ENCODE measurements around the gene GARS1. TPM values are rescaled to one million over a fixed set of nuclear protein-coding genes. Genes with fewer than 3 reads are reported as not detected.

Gene GARS1, protein sequence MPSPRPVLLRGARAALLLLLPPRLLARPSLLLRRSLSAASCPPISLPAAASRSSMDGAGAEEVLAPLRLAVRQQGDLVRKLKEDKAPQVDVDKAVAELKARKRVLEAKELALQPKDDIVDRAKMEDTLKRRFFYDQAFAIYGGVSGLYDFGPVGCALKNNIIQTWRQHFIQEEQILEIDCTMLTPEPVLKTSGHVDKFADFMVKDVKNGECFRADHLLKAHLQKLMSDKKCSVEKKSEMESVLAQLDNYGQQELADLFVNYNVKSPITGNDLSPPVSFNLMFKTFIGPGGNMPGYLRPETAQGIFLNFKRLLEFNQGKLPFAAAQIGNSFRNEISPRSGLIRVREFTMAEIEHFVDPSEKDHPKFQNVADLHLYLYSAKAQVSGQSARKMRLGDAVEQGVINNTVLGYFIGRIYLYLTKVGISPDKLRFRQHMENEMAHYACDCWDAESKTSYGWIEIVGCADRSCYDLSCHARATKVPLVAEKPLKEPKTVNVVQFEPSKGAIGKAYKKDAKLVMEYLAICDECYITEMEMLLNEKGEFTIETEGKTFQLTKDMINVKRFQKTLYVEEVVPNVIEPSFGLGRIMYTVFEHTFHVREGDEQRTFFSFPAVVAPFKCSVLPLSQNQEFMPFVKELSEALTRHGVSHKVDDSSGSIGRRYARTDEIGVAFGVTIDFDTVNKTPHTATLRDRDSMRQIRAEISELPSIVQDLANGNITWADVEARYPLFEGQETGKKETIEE
- 100 to 1,000 TPM; 366 to 488 (median 410) TPM for total RNA-seq

DNA sequence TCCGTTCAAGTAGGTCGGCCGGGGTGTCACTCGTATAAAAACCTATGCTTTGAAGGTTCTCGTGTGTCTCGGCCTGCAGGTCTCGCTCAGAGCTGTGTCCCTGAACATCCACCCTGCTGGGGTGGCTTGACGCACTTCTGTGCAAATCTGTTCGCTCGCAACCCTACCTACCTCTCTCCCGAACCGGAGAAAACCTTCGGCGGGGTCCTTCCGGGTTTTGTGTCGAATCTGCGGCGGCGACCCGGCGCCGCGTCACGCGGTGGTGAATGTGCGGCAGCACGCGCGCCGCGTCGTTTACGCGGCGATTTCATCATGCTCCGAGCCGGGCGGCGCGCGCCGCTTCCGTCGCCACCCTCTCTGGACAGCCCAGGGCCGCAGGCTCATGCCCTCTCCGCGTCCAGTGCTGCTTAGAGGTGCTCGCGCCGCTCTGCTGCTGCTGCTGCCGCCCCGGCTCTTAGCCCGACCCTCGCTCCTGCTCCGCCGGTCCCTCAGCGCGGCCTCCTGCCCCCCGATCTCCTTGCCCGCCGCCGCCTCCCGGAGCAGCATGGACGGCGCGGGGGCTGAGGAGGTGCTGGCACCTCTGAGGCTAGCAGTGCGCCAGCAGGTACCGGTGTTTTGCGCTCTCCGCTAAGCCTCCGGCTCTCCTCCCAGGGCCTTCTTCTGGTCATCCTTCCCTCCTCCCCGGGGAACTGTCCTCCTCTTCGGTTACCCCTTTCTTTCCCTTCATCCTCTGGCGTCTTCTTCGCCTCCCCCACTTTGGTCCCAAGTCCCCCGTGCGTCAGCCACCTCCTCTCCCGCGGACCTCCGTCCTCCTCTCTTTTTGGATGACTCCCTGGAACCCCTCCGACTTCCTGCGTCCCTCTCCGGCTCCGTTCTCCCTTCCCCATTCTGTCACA is at the start of gene GARS1:
TSS of gene GARS1 (plus strand) at position 339 of the 896 bp plus-strand sequence. CDS start at position 383, 44 bp downstream.
- Mint-ChIP-seq H3K27me3 (ENCODE audit: low read depth) (no peaks in the 10 kb centered on the region), H3K4me3 (peak within 1 kb of the TSS; percentile 100), H3K9me3 (no peaks in the 10 kb centered on the region), H3K4me1 (ENCODE audit: low read depth) (peaks cover 60% of the 10 kb centered on the region), H3K36me3 (ENCODE audit: insufficient read depth) (peaks cover 30% of the 10 kb centered on the region)
- DNase-seq = peak; percentile 87
- ATAC-seq = peak; percentile 94 to 96

DNA sequence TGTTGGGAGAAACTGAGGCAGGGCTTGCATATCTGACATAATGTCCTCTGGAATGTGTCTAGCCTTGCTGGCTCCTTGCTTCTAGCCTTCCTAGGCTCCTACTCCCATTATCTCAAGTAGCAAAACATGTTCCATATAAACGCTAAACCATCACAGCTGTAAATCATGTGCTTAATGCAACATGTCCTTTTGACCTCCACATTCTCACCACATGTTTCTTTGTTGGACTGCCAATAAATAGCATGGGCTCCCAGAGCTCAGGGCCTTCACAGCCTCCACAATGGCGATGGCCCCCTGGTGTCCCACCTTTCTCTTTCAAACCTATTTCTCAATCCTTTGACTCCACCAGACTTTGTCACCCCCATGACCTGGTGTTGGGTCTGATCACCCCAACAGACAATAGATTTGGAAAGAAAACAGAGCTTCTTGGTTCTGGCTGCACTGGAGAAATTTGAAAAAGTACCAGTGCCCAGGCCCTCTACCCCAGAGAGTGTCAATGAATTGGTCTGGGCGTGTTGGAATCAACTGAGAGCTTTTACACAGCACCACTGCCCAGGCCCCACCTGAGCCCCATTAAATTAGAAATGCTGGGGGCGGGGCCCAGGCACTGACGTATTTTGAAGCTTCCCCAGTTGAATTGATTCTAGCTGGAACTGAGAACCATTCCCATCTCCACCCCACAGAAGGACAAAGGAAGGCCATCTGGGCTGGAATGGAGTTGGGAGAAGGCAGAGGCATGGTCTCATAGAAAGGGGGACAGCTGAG is 48.7 kb upstream of the GARS1 start:
- Mint-ChIP-seq H3K36me3 (ENCODE audit: insufficient read depth) (peaks cover 29% of the 10 kb centered on the region), H3K4me1 (ENCODE audit: low read depth) (no peaks in the 10 kb centered on the region), H3K4me3 (no peak overlapping the region), H3K9me3 (no peaks in the 10 kb centered on the region), H3K27me3 (ENCODE audit: low read depth) (no peaks in the 10 kb centered on the region)
- DNase-seq (no peak), ATAC-seq (no peak)

DNA sequence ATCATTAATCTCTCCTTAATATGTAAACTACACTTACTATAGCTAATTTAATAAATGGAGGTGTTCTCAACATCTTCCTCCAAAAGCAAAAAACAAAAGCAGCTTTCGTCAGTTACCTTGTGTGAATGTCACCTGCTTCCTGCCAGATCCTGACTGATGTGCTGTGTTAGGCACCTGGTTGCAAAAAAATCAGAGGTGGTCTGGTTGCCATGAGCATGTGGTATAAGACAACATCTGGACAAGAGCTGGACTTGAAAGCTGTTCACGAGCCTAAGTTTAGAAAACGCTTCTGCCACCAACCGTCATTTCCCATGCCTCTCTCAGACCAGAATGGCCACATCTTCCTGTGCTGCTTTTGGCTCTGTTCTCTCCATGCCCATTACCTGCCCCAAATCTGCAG is 48.1 kb upstream of the GARS1 start:
- Mint-ChIP-seq H3K36me3 (ENCODE audit: insufficient read depth) (peaks cover 29% of the 10 kb centered on the region), H3K4me3 (no peak overlapping the region), H3K27me3 (ENCODE audit: low read depth) (no peaks in the 10 kb centered on the region), H3K4me1 (ENCODE audit: low read depth) (no peaks in the 10 kb centered on the region), H3K9me3 (no peaks in the 10 kb centered on the region)
- no peak for ATAC-seq
- DNase-seq = no peak

DNA sequence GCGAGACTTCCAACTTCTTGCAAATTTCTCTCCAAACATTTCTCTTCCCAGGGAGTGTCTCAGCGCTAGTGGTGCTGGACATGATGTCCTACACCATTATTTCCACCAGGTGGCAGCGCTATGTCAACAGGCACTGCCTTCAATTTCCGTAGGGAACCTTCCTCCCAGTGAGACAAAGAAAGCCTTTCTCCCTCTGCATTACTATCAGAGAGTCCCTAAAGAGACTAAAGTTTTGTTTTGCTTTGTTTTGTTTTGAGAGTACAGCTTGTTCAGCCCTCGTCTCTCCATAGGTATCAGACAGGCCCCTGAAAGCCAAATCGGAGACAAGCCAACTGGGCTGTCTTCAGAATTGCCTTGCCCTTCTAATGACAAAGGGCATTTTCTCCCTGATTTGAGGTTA is 45.8 kb upstream of the GARS1 start:
- H3K9me3 Mint-ChIP-seq = no peaks in the 10 kb centered on the region
- peaks cover 25% of the 10 kb centered on the region for H3K36me3 Mint-ChIP-seq (ENCODE audit: insufficient read depth)
- no peaks in the 10 kb centered on the region for H3K27me3 Mint-ChIP-seq (ENCODE audit: low read depth)
- peak in 1 of 2 donors; percentile 55 for ATAC-seq
- H3K4me3 Mint-ChIP-seq = no peak overlapping the region
- peak; percentile 25 for DNase-seq
- no peaks in the 10 kb centered on the region for H3K4me1 Mint-ChIP-seq (ENCODE audit: low read depth)

DNA sequence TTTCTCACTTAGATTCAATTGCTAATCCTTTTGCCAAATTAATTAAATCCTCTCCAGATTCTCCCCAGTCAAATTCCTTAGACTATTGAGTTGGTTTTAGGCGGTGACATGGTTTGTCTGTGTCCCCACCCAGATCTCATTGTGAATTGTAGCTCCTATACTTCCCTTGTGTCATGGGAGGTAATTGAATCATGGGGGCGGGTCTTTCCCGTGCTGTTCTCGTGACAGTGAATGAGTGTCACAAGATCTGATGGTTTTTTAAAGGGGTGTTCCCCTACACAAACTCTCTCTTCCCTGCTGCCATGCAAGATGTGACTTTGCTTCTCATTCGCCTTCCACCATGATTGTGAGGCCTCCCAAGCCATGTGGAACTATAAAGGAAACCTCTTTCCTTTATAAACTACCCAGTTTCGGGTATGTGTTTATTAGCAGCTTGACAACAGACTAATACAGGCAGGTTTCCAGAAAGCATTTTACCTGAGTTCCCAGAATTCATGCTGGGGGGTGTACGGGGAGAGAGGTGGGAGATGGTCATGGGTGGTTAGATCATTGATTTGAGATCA is 44.7 kb upstream of the GARS1 start:
- H3K9me3 Mint-ChIP-seq = no peaks in the 10 kb centered on the region
- peaks cover 17% of the 10 kb centered on the region for H3K36me3 Mint-ChIP-seq (ENCODE audit: insufficient read depth)
- ATAC-seq = no peak
- DNase-seq = no peak
- no peaks in the 10 kb centered on the region for H3K4me1 Mint-ChIP-seq (ENCODE audit: low read depth)
- H3K4me3 Mint-ChIP-seq = no peak overlapping the region
- H3K27me3 Mint-ChIP-seq (ENCODE audit: low read depth) = no peaks in the 10 kb centered on the region

DNA sequence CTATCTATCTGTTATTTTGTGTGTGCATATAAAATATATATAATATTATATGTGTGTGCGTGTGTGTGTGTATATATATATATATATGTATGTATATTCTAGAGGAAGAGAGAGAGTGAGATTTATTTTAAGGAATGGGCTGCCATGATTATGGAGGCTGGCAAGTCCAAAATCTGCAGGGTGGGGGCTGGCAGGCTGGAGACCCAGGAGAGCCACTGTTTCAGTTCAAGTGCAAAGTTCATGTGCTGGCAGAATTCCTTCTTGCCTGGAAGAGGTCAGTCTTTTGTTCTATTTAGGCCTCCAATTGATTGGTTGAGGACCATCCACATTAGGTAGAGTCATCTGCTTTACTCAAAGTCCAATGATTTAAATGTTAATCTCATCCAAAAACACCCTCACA is 42.3 kb upstream of the GARS1 start:
- Mint-ChIP-seq H3K36me3 (ENCODE audit: insufficient read depth) (peaks cover 10% of the 10 kb centered on the region), H3K27me3 (ENCODE audit: low read depth) (no peaks in the 10 kb centered on the region)

DNA sequence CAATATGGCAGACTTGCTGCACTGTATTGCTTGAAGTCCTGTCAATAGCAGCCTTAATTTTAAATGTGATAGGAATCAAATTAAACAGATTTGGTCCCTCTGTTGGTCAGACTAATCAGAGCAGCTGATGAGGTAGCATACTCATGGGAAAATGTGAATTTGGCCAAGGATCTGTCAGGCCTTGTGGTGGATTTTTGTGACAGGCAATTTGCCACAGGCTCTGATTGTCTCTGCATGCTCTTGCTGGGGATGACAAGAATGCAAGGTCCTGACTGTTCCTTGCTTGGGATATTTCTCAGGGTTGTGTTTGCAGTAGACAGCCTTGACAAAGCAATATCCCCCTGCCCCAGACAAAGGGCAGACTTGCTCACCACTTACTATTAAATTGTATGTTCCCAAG is 41.5 kb upstream of the GARS1 start:
- ATAC-seq = no peak
- H3K4me1 Mint-ChIP-seq (ENCODE audit: low read depth) = no peaks in the 10 kb centered on the region
- H3K36me3 Mint-ChIP-seq (ENCODE audit: insufficient read depth) = peaks cover 10% of the 10 kb centered on the region
- no peak overlapping the region for H3K4me3 Mint-ChIP-seq
- DNase-seq = no peak
- no peaks in the 10 kb centered on the region for H3K27me3 Mint-ChIP-seq (ENCODE audit: low read depth)
- H3K9me3 Mint-ChIP-seq = no peaks in the 10 kb centered on the region

More for the DNA sequence above, 42.3 kb upstream of the GARS1 start:
- Mint-ChIP-seq H3K9me3 (no peaks in the 10 kb centered on the region), H3K4me1 (ENCODE audit: low read depth) (no peaks in the 10 kb centered on the region), H3K4me3 (no peak overlapping the region)
- no peak for ATAC-seq
- DNase-seq = no peak

DNA sequence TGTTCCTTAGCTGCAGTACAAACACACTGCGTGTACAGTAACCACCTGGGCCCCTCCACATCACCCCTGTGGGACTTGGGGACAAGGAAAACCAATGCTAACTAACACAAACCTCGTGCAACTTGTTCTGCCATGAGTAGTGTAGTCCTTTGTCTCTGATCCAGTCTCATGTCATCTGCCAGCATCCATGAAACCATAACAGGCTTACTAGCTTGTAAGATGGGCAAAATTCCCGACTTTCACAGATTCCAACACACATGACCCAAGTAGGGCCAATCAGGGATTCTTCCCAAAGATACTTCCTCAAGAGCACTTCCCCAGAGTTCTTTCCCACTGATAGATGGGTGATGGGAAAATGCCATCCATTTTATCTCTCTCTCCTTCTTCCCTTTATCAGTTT is 41.1 kb upstream of the GARS1 start:
- ATAC-seq = no peak
- H3K36me3 Mint-ChIP-seq (ENCODE audit: insufficient read depth) = peaks cover 10% of the 10 kb centered on the region
- no peak for DNase-seq
- H3K27me3 Mint-ChIP-seq (ENCODE audit: low read depth) = no peaks in the 10 kb centered on the region
- H3K4me3 Mint-ChIP-seq = no peak overlapping the region
- no peaks in the 10 kb centered on the region for H3K9me3 Mint-ChIP-seq
- H3K4me1 Mint-ChIP-seq (ENCODE audit: low read depth) = no peaks in the 10 kb centered on the region

DNA sequence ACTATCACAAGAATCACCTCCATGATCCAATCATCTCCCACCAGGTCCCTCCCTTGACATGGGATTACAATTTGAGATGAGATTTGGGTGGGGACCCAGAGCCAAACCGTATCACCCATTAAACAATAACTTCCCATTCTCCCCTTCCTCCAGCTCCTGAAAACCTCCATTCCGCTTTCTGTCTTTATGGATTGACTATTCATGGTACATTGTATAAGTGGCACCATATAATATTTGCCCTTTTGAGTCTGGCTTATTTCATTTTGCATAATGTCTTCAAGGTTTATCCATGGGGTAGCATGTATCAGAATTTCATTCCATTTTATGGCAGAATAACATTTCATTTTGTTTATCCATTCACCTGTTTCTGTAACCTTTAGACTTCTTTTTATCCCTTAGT is 39.2 kb upstream of the GARS1 start:
- H3K4me1 Mint-ChIP-seq (ENCODE audit: low read depth) = no peaks in the 10 kb centered on the region
- ATAC-seq = no peak
- peaks cover 3% of the 10 kb centered on the region for H3K36me3 Mint-ChIP-seq (ENCODE audit: insufficient read depth)
- H3K9me3 Mint-ChIP-seq = no peaks in the 10 kb centered on the region
- no peak for DNase-seq
- H3K27me3 Mint-ChIP-seq (ENCODE audit: low read depth) = no peaks in the 10 kb centered on the region
- no peak overlapping the region for H3K4me3 Mint-ChIP-seq

DNA sequence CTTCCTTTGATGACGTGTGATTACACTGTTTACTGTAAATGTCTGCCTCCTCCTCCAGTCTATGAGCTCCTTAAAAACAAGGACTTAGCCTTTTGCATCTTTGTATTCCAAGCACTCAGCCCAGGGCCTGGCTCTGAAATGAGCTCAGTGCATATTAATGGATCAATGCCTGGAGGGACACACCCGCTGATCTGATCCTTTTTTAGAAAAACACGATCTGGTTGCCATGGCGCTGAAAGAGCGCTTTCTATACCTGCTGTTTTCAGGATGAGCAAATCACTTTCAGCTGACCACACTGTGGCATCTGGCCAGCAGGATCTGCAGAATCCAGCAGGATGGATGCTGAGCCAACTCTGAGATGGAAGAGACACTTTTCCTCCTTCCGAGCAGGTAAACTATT is 37.8 kb upstream of the GARS1 start:
- H3K4me3 Mint-ChIP-seq = no peak overlapping the region
- H3K4me1 Mint-ChIP-seq (ENCODE audit: low read depth) = no peaks in the 10 kb centered on the region
- no peaks in the 10 kb centered on the region for H3K9me3 Mint-ChIP-seq
- peaks cover 6% of the 10 kb centered on the region for H3K36me3 Mint-ChIP-seq (ENCODE audit: insufficient read depth)
- ATAC-seq = no peak
- no peaks in the 10 kb centered on the region for H3K27me3 Mint-ChIP-seq (ENCODE audit: low read depth)
- DNase-seq = no peak

DNA sequence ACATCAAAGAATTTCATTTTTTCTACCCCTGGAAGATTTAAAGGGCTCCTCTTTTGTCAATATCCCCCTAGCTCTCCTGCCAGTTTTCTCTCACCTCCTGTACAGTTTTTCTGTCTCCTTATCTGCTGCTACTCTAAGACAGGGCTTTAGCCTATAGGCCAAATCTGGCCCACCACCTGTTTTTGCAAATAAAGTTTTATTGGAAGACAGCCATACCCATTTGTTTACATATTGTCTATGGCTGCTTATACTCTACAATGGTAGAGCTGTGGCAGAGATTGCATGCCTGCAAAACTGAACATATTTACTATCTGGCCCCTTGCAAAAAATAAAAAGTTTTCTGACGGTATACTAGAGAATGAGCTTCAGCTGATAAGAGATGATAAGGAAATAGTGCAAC is 37.4 kb upstream of the GARS1 start:
- Mint-ChIP-seq H3K4me1 (ENCODE audit: low read depth) (no peaks in the 10 kb centered on the region), H3K27me3 (ENCODE audit: low read depth) (no peaks in the 10 kb centered on the region), H3K9me3 (no peaks in the 10 kb centered on the region), H3K4me3 (no peak overlapping the region), H3K36me3 (ENCODE audit: insufficient read depth) (peaks cover 6% of the 10 kb centered on the region)
- DNase-seq (no peak), ATAC-seq (no peak)

DNA sequence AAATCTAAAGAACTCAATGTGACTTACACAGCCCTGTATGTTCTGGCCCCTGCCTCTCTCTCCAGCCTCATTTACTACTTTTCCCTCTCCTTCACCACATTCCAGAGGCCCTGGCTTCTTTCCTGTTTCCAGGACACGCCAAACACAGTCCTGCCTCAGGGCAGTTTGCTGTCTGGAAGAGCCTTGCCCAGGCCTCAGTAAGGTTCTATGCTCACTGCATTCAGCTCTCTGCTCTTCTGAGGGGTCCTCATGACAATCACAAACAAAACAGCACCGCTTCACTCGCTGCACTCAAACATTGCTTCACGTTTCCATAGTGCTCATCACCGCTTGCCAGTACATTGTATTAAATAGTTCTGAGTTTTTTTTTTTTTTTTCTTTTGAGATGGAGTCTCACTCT is 35.1 kb upstream of the GARS1 start:
- no peaks in the 10 kb centered on the region for H3K9me3 Mint-ChIP-seq
- H3K36me3 Mint-ChIP-seq (ENCODE audit: insufficient read depth) = peaks cover 18% of the 10 kb centered on the region
- ATAC-seq (no peak), DNase-seq (no peak)
- H3K4me3 Mint-ChIP-seq = no peak overlapping the region
- H3K27me3 Mint-ChIP-seq (ENCODE audit: low read depth) = no peaks in the 10 kb centered on the region
- H3K4me1 Mint-ChIP-seq (ENCODE audit: low read depth) = no peaks in the 10 kb centered on the region

DNA sequence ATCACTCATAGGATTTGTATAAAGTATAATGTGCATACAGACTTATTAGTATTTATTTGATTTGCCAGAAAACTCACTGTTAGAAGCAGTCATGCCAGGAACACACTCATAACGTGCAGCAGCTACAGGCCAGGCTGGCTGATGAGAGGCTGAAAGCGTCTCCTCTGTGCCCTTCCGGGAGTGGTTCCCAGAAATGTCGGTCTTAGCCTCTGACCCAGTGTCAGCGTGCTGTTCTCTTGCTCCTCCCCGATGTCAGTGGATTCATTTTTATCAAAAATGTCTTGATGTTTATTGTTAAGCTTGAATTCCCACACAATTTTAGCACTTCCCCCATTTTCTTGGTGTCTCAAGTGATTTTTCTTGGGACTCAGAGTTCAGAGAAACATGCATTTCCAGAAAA is 33.3 kb upstream of the GARS1 start:
- Mint-ChIP-seq H3K9me3 (no peaks in the 10 kb centered on the region), H3K4me1 (ENCODE audit: low read depth) (no peaks in the 10 kb centered on the region), H3K36me3 (ENCODE audit: insufficient read depth) (peaks cover 20% of the 10 kb centered on the region), H3K4me3 (no peak overlapping the region), H3K27me3 (ENCODE audit: low read depth) (no peaks in the 10 kb centered on the region)
- no peak for ATAC-seq
- DNase-seq = no peak
